Esophagus squamous epithelium (tissue), 5 donors: Measurements from ENCODE around the gene CNOT6. TPM values are rescaled to one million over a fixed set of nuclear protein-coding genes. Genes with fewer than 3 reads are reported as not detected.
"Not testable (repeated sequence)": the region's sequence is repeated elsewhere in the genome, so short reads cannot be mapped to it uniquely, and the experiment has no call there.

Experiments
- DNase-seq: peaks from one replicate; lab custom pipeline; 2025; lab: John Stamatoyannopoulos, UW
- H3K27ac ChIP-seq, 4 donors: fragments of 200-600 bp; sonication (generic); one replicate each; pipeline ENCODE4 v1.5.1; 2016 to 2019; ENCODE audit warnings: mild to moderate bottlenecking in 1 of 4
- H3K27me3 ChIP-seq, 4 donors: fragments of 200-600 bp; sonication (generic); 1 replicate in 3 of 4; 2 replicates in 1 of 4; pipeline versions ENCODE4 v1.5.1 to v1.6.0; 2017 to 2021; ENCODE audit warnings: antibody characterized with exemption in 1 of 4
- H3K36me3 ChIP-seq, 3 donors: fragments of 200-600 bp; sonication (generic); one replicate each; pipeline ENCODE4 v1.5.1; 2016 to 2019
- H3K4me1 ChIP-seq, 3 donors: fragments of 200-600 bp; sonication (generic); one replicate each; pipeline ENCODE4 v1.5.1; 2017 to 2019
- H3K4me3 ChIP-seq, 4 donors: fragments of 200-600 bp; sonication (generic); 1 replicate in 3 of 4; 2 replicates in 1 of 4; pipeline ENCODE4 v1.5.1; 2016 to 2019; ENCODE audit warnings: mild to moderate bottlenecking in 2 of 4, moderate library complexity in 1 of 4
- H3K9me3 ChIP-seq, 3 donors: fragments of 200-600 bp; sonication (generic); one replicate each; pipeline ENCODE4 v1.5.1; 2016 to 2019
- CTCF ChIP-seq, 6 experiments: fragments of 450-650 bp in 4 of 6; fragments of 200-600 bp in 2 of 6; sonication (generic) in 2 of 6; IDR thresholded peaks; one replicate each; pipeline ENCODE4 v1.5.1; 2016 to 2019; ENCODE audit warnings: antibody characterized with exemption in 6 of 6, mild to moderate bottlenecking in 4 of 6, moderate library complexity in 4 of 6
- POLR2A ChIP-seq, 4 donors: fragments of 450-650 bp; IDR thresholded peaks; one replicate each; pipeline ENCODE4 v1.6.1; 2017; ENCODE audit warnings: antibody characterized with exemption in 4 of 4, mild to moderate bottlenecking in 4 of 4, moderate library complexity in 3 of 4
- WGBS, 2 donors: methylation state at CpG; one replicate each; pipeline ENCODE4 v1.1.5; 2018; 5-methylcytosine and 5-hydroxymethylcytosine counted together
- intact Hi-C: fragments of 100-400 bp; cut with DNase I; formaldehyde crosslinking; loops from one replicate; pipeline ENCODE4 v1.15.0; 2022
- total RNA-seq, 4 donors: library from RNA; depleted of rRNA; stranded (reverse); fragments of >200 nt; gene quantifications; one replicate each; pipeline ENCODE4 v1.1.0, GENCODE V29; 2016
- donor health status: DM: yes; HTN: yes; CAD: no.

Gene CNOT6
- total RNA-seq, 4 donors from 2014 or later = 11.8 to 27.5 (median 16.5) TPM

GRCh38 chr5:180527659-180528058 lies 33.5 kb downstream of the CNOT6 start:
- TF ChIP-seq CTCF (IDR thresholded peaks at IDR 0.05) (no peak), POLR2A (IDR thresholded peaks at IDR 0.05) (no peak)
- Histone ChIP-seq H3K27ac (no peak overlapping the region), H3K27me3 (no peaks in the 10 kb centered on the region), H3K9me3 (no peaks in the 10 kb centered on the region), H3K36me3 (peaks cover 0 to 33% (median 9%) of the 10 kb centered on the region in 3 donors), H3K4me1 (peaks cover 0 to 26% (median 12%) of the 10 kb centered on the region in 3 donors), H3K4me3 (no peak overlapping the region)
- WGBS, 2 donors = 98 to 100% methylated on average over 9 to 10 of the region's 15 CpGs
- intact Hi-C loops = no loop called here
- no peak for DNase-seq

GRCh38 chr5:180531036-180531585 lies 36.9 kb downstream of the CNOT6 start:
- H3K9me3 ChIP-seq, H3K27ac ChIP-seq, H3K4me1 ChIP-seq, intact Hi-C loops, DNase-seq, H3K27me3 ChIP-seq, H3K4me3 ChIP-seq: not testable (repeated sequence)
- H3K36me3 ChIP-seq = peaks cover 0 to 51% (median 10%) of the 10 kb centered on the region in 3 donors
- no CpG with 5 or more reads among the region's 43 CpGs for WGBS, 2 donors

GRCh38 chr5:180532268-180532667 lies 38.1 kb downstream of the CNOT6 start:
- TF ChIP-seq POLR2A (IDR thresholded peaks at IDR 0.05) (no peak), CTCF (IDR thresholded peaks at IDR 0.05) (no peak)
- no peak overlapping the region for H3K4me3 ChIP-seq
- H3K27me3 ChIP-seq = no peaks in the 10 kb centered on the region
- H3K36me3 ChIP-seq = peaks cover 0 to 57% (median 10%) of the 10 kb centered on the region in 3 donors
- intact Hi-C loops = no loop called here
- 100% methylated on average over 1 of the region's 1 CpG for WGBS, 2 donors
- DNase-seq = no peak
- H3K4me1 ChIP-seq = no peaks in the 10 kb centered on the region
- no peaks in the 10 kb centered on the region for H3K9me3 ChIP-seq
- H3K27ac ChIP-seq = no peak overlapping the region

- DNase-seq = no peak
- Histone ChIP-seq H3K36me3 (peaks cover 0 to 65% (median 10%) of the 10 kb centered on the region in 3 donors), H3K4me3 (no peak overlapping the region), H3K4me1 (no peaks in the 10 kb centered on the region), H3K27ac (no peak overlapping the region), H3K27me3 (no peaks in the 10 kb centered on the region), H3K9me3 (no peaks in the 10 kb centered on the region)
- no peak for TF ChIP-seq CTCF (IDR thresholded peaks at IDR 0.05)
- no peak for TF ChIP-seq POLR2A (IDR thresholded peaks at IDR 0.05)
- intact Hi-C loops = no loop called here
- 80% methylated on average over 1 of the region's 1 CpG; no CpG with 5 or more reads in 1 of the 2 donors for WGBS, 2 donors
These were observed 39.7 kb downstream of the CNOT6 start for GRCh38 chr5:180533845-180534244.

GRCh38 chr5:180535573-180535972 lies 41.4 kb downstream of the CNOT6 start:
- Histone ChIP-seq H3K9me3 (no peaks in the 10 kb centered on the region), H3K27ac (no peak overlapping the region), H3K27me3 (no peaks in the 10 kb centered on the region), H3K4me3 (no peak overlapping the region), H3K36me3 (peaks cover 0 to 57% (median 10%) of the 10 kb centered on the region in 3 donors), H3K4me1 (no peaks in the 10 kb centered on the region)
- no peak for DNase-seq
- intact Hi-C loops = no loop called here
- WGBS, 2 donors = 74 to 75% methylated on average over 4 of the region's 4 CpGs
- no peak for TF ChIP-seq POLR2A (IDR thresholded peaks at IDR 0.05)
- TF ChIP-seq CTCF (IDR thresholded peaks at IDR 0.05) = no peak
